ENCODE data around the gene NRSN2.

The NRSN2 gene

GRCh38 chr20:400454-401275, 53.8 kb downstream of the NRSN2 start:
- FAIRE-seq, result no peak

GRCh38 chr20:401682-402495, 55.0 kb downstream of the NRSN2 start:
- FAIRE-seq, result no peak

GRCh38 chr20:402496-402885, 55.6 kb downstream of the NRSN2 start:
- no peak for FAIRE-seq

GRCh38 chr20:402898-403581, 56.1 kb downstream of the NRSN2 start:
- FAIRE-seq, result no peak

GRCh38 chr20:403582-403957, 56.7 kb downstream of the NRSN2 start:
- FAIRE-seq, result no peak

GRCh38 chr20:404088-404487, 57.2 kb downstream of the NRSN2 start:
- no peak for FAIRE-seq
